ENCODE measurements around the gene PDE6D.

The PDE6D gene

GRCh38 chr2:231707625-231707926 is 73.5 kb downstream of the PDE6D start:
- peak; percentile 40 for DNase-seq (ENCODE audit: low read depth)

GRCh38 chr2:231706731-231707624 is 74.1 kb downstream of the PDE6D start:
- peak; percentile 98 for DNase-seq (ENCODE audit: low read depth)

- no peak for DNase-seq (ENCODE audit: low read depth)
Observed at GRCh38 chr2:231704017-231704416, 77.1 kb downstream of the PDE6D start.

GRCh38 chr2:231701456-231702373 is 79.4 kb downstream of the PDE6D start:
- peak; percentile 87 for DNase-seq (ENCODE audit: low read depth)

- DNase-seq (ENCODE audit: low read depth) = no peak
Observed at GRCh38 chr2:231699006-231699405, 82.1 kb downstream of the PDE6D start.

GRCh38 chr2:231696004-231696367 is 85.1 kb downstream of the PDE6D start:
- DNase-seq (ENCODE audit: low read depth) = no peak

- no peak for DNase-seq (ENCODE audit: low read depth)
Observed at GRCh38 chr2:231693956-231694355, 87.1 kb downstream of the PDE6D start.

- no peak for DNase-seq (ENCODE audit: low read depth)
Observed at GRCh38 chr2:231692847-231693246, 88.2 kb downstream of the PDE6D start.

GRCh38 chr2:231691251-231691772 is 89.8 kb downstream of the PDE6D start:
- DNase-seq (ENCODE audit: low read depth) = no peak

GRCh38 chr2:231689124-231689893 is 91.8 kb downstream of the PDE6D start:
- no peak for DNase-seq (ENCODE audit: low read depth)

GRCh38 chr2:231688719-231689118 is 92.4 kb downstream of the PDE6D start:
- DNase-seq (ENCODE audit: low read depth) = no peak

- no peak for DNase-seq (ENCODE audit: low read depth)
Observed at GRCh38 chr2:231687961-231688360, 93.1 kb downstream of the PDE6D start.

GRCh38 chr2:231687133-231687852 is 93.8 kb downstream of the PDE6D start:
- DNase-seq (ENCODE audit: low read depth) = peak; percentile 34

- DNase-seq (ENCODE audit: low read depth) = no peak
Observed at GRCh38 chr2:231686192-231687100, 94.6 kb downstream of the PDE6D start.

- DNase-seq (ENCODE audit: low read depth) = no peak
Observed at GRCh38 chr2:231685349-231686191, 95.5 kb downstream of the PDE6D start.

- no peak for DNase-seq (ENCODE audit: low read depth)
Observed at GRCh38 chr2:231684314-231685223, 96.5 kb downstream of the PDE6D start.

- DNase-seq (ENCODE audit: low read depth) = no peak
Observed at GRCh38 chr2:231683292-231684235, 97.5 kb downstream of the PDE6D start.

All from amniotic epithelial cell (primary cell).